GM10266 (cell line): ENCODE results near the gene TAF4.

Experiments used
- DNase-seq: peaks from one replicate; pipeline ENCODE4 v3.0.0; 2012; ENCODE audit errors: extremely low spot score
- CTCF ChIP-seq: IDR thresholded peaks from 2 replicates; pipeline ENCODE4 v1.5.1; 2012; ENCODE audit warnings: mild to moderate bottlenecking, low read depth; ENCODE audit not compliant: control insufficient read depth, insufficient read depth; ENCODE audit errors: missing control alignments

Gene TAF4

GRCh38 chr20:62007127-62007647 is 58.5 kb downstream of the TAF4 start:
- TF ChIP-seq CTCF = no peak
- no peak for DNase-seq

GRCh38 chr20:62006482-62006881 is 59.2 kb downstream of the TAF4 start:
- no peak for DNase-seq
- TF ChIP-seq CTCF = no peak

- DNase-seq = no peak
- no peak for TF ChIP-seq CTCF
These were observed 61.1 kb downstream of the TAF4 start for GRCh38 chr20:62004614-62005013.

- no peak for TF ChIP-seq CTCF
- no peak for DNase-seq
These were observed 61.9 kb downstream of the TAF4 start for GRCh38 chr20:62003567-62004405.

GRCh38 chr20:62002882-62003480 is 62.7 kb downstream of the TAF4 start:
- no peak for TF ChIP-seq CTCF
- DNase-seq = no peak

- DNase-seq = no peak
- no peak for TF ChIP-seq CTCF
These were observed 64.4 kb downstream of the TAF4 start for GRCh38 chr20:62001178-62001715.
